ENCODE results near the gene TSNAXIP1.

- no peak for TF ChIP-seq CTCF (IDR thresholded peaks at IDR 0.05)
- no peak for TF ChIP-seq POLR2A (IDR thresholded peaks at IDR 0.05)
These were observed 51.0 kb downstream of the TSNAXIP1 start for GRCh38 chr16:67857547-67858233.

Data from suprapubic skin (tissue), 3 donors.